ENCODE data around the gene GALM.
"Not testable (repeated sequence)": the region's sequence is repeated elsewhere in the genome, so short reads cannot be mapped to it uniquely, and the experiment has no call there.

The GALM gene

GRCh38 chr2:38683766-38684165 lies 17.9 kb downstream of the GALM start:
- DNase-seq = no peak

- DNase-seq = no peak
These were observed 19.3 kb downstream of the GALM start for GRCh38 chr2:38685116-38685735.

- no peak for DNase-seq
These were observed 24.8 kb downstream of the GALM start for GRCh38 chr2:38690499-38691420.

GRCh38 chr2:38691994-38692393 lies 26.1 kb downstream of the GALM start:
- DNase-seq = no peak

GRCh38 chr2:38692636-38693318 lies 26.9 kb downstream of the GALM start:
- DNase-seq = no peak

GRCh38 chr2:38697116-38697840 lies 31.4 kb downstream of the GALM start:
- DNase-seq = no peak

- DNase-seq = no peak
These were observed 32.6 kb downstream of the GALM start for GRCh38 chr2:38698467-38699003.

GRCh38 chr2:38700113-38700785 lies 34.3 kb downstream of the GALM start:
- DNase-seq = no peak

GRCh38 chr2:38700881-38701458 lies 35.1 kb downstream of the GALM start:
- no peak for DNase-seq

- no peak for DNase-seq
These were observed 35.6 kb downstream of the GALM start for GRCh38 chr2:38701542-38701941.

GRCh38 chr2:38702413-38702812 lies 36.5 kb downstream of the GALM start:
- DNase-seq = no peak

- DNase-seq = not testable (repeated sequence)
These were observed 37.4 kb downstream of the GALM start for GRCh38 chr2:38703336-38703735.

- DNase-seq = no peak
These were observed 38.8 kb downstream of the GALM start for GRCh38 chr2:38704664-38705063.

- DNase-seq = no peak
These were observed 41.0 kb downstream of the GALM start for GRCh38 chr2:38706846-38707345.

- DNase-seq = not testable (repeated sequence)
These were observed 42.6 kb downstream of the GALM start for GRCh38 chr2:38708491-38708890.

- no peak for DNase-seq
These were observed 43.1 kb downstream of the GALM start for GRCh38 chr2:38708900-38709566.

- no peak for DNase-seq
These were observed 43.8 kb downstream of the GALM start for GRCh38 chr2:38709567-38710194.

- DNase-seq = no peak
These were observed 45.6 kb downstream of the GALM start for GRCh38 chr2:38711558-38711957.

- no peak for DNase-seq
These were observed 46.5 kb downstream of the GALM start for GRCh38 chr2:38712413-38712812.

GRCh38 chr2:38712871-38713270 lies 47.0 kb downstream of the GALM start:
- DNase-seq = no peak

All from NCI-H1436 treated with DMSO at 0.1 percent for 48 hours (cell line).